ENCODE data around the gene BUD23.
"Not testable (repeated sequence)": the region's sequence is repeated elsewhere in the genome, so short reads cannot be mapped to it uniquely, and the experiment has no call there.

BUD23 gene

GRCh38 chr7:73655309-73655708, 28.1 kb upstream of the BUD23 start:
- not testable (repeated sequence) for H3K4me3 Mint-ChIP-seq; H3K4me1 Mint-ChIP-seq (ENCODE audit: low read depth); H3K27ac Mint-ChIP-seq; H3K9me3 Mint-ChIP-seq; H3K36me3 Mint-ChIP-seq (ENCODE audit: low read depth)
- H3K27me3 Mint-ChIP-seq, result peaks cover 33% of the 10 kb centered on the region

GRCh38 chr7:73659983-73660382, 23.4 kb upstream of the BUD23 start:
- Mint-ChIP-seq H3K27me3 (peaks cover 28% of the 10 kb centered on the region), H3K9me3 (no peaks in the 10 kb centered on the region), H3K4me1 (ENCODE audit: low read depth) (no peaks in the 10 kb centered on the region), H3K4me3 (no peak overlapping the region), H3K36me3 (ENCODE audit: low read depth) (no peaks in the 10 kb centered on the region), H3K27ac (no peak overlapping the region)

GRCh38 chr7:73660594-73660993, 22.8 kb upstream of the BUD23 start:
- H3K9me3 Mint-ChIP-seq; H3K4me3 Mint-ChIP-seq; H3K27ac Mint-ChIP-seq; H3K36me3 Mint-ChIP-seq (ENCODE audit: low read depth); H3K4me1 Mint-ChIP-seq (ENCODE audit: low read depth): not testable (repeated sequence)
- H3K27me3 Mint-ChIP-seq, result peaks cover 28% of the 10 kb centered on the region

- Mint-ChIP-seq H3K9me3 (no peaks in the 10 kb centered on the region), H3K4me3 (no peak overlapping the region), H3K27me3 (peaks cover 36% of the 10 kb centered on the region), H3K27ac (no peak overlapping the region), H3K4me1 (ENCODE audit: low read depth) (peaks cover 5% of the 10 kb centered on the region), H3K36me3 (ENCODE audit: low read depth) (no peaks in the 10 kb centered on the region)
Observed at GRCh38 chr7:73663033-73663432, 20.4 kb upstream of the BUD23 start.

GRCh38 chr7:73667344-73668102, 15.9 kb upstream of the BUD23 start, which contains the start of gene VPS37D:
Gene VPS37D, plus strand, starts transcription at chr7:73667831. Its CDS starts 128 bp downstream, at chr7:73667959.
- Mint-ChIP-seq H3K36me3 (ENCODE audit: low read depth) (no peaks in the 10 kb centered on the region), H3K9me3 (no peaks in the 10 kb centered on the region), H3K4me3 (peak within 1 kb of the TSS; percentile 60), H3K27ac (no peak within 1 kb of the TSS), H3K27me3 (peaks cover 38% of the 10 kb centered on the region), H3K4me1 (ENCODE audit: low read depth) (peaks cover 10% of the 10 kb centered on the region)

GRCh38 chr7:73668103-73668885, 15.1 kb upstream of the BUD23 start:
- H3K4me3 Mint-ChIP-seq, result peak overlapping the region; percentile 51
- H3K4me1 Mint-ChIP-seq (ENCODE audit: low read depth), result peaks cover 10% of the 10 kb centered on the region
- H3K9me3 Mint-ChIP-seq, result no peaks in the 10 kb centered on the region
- peaks cover 31% of the 10 kb centered on the region for H3K27me3 Mint-ChIP-seq
- H3K36me3 Mint-ChIP-seq (ENCODE audit: low read depth), result no peaks in the 10 kb centered on the region
- H3K27ac Mint-ChIP-seq, result no peak overlapping the region

GRCh38 chr7:73668886-73669230, 14.5 kb upstream of the BUD23 start:
- H3K4me3 Mint-ChIP-seq, result peak overlapping the region; percentile 51

GRCh38 chr7:73669288-73669701, 14.1 kb upstream of the BUD23 start:
- Mint-ChIP-seq H3K36me3 (ENCODE audit: low read depth) (no peaks in the 10 kb centered on the region), H3K9me3 (no peaks in the 10 kb centered on the region)

More at GRCh38 chr7:73668886-73669230, 14.5 kb upstream of the BUD23 start:
- no peaks in the 10 kb centered on the region for H3K36me3 Mint-ChIP-seq (ENCODE audit: low read depth)
- H3K27me3 Mint-ChIP-seq, result peaks cover 28% of the 10 kb centered on the region
- H3K9me3 Mint-ChIP-seq, result no peaks in the 10 kb centered on the region
- H3K4me1 Mint-ChIP-seq (ENCODE audit: low read depth), result peaks cover 10% of the 10 kb centered on the region
- no peak overlapping the region for H3K27ac Mint-ChIP-seq

GRCh38 chr7:73669858-73670385, 13.5 kb upstream of the BUD23 start:
- H3K36me3 Mint-ChIP-seq (ENCODE audit: low read depth), result no peaks in the 10 kb centered on the region
- H3K4me3 Mint-ChIP-seq, result no peak overlapping the region
- H3K27me3 Mint-ChIP-seq, result peaks cover 20% of the 10 kb centered on the region
- H3K27ac Mint-ChIP-seq, result no peak overlapping the region
- H3K4me1 Mint-ChIP-seq (ENCODE audit: low read depth), result peaks cover 10% of the 10 kb centered on the region
- H3K9me3 Mint-ChIP-seq, result no peaks in the 10 kb centered on the region

More at GRCh38 chr7:73669288-73669701, 14.1 kb upstream of the BUD23 start:
- Mint-ChIP-seq H3K27me3 (peaks cover 24% of the 10 kb centered on the region), H3K4me3 (no peak overlapping the region), H3K27ac (no peak overlapping the region), H3K4me1 (ENCODE audit: low read depth) (peaks cover 10% of the 10 kb centered on the region)

- Mint-ChIP-seq H3K27ac (no peak overlapping the region), H3K27me3 (peaks cover 9% of the 10 kb centered on the region), H3K36me3 (ENCODE audit: low read depth) (no peaks in the 10 kb centered on the region), H3K4me1 (ENCODE audit: low read depth) (peaks cover 4% of the 10 kb centered on the region), H3K9me3 (no peaks in the 10 kb centered on the region), H3K4me3 (no peak overlapping the region)
Observed at GRCh38 chr7:73671322-73671661, 12.1 kb upstream of the BUD23 start.

- Mint-ChIP-seq H3K36me3 (ENCODE audit: low read depth) (no peaks in the 10 kb centered on the region), H3K4me1 (ENCODE audit: low read depth) (peaks cover 4% of the 10 kb centered on the region), H3K4me3 (no peak overlapping the region), H3K27me3 (peaks cover 6% of the 10 kb centered on the region), H3K9me3 (no peaks in the 10 kb centered on the region), H3K27ac (no peak overlapping the region)
Observed at GRCh38 chr7:73671857-73672445, 11.4 kb upstream of the BUD23 start.

- Mint-ChIP-seq H3K36me3 (ENCODE audit: low read depth) (peaks cover 16% of the 10 kb centered on the region), H3K4me3 (no peak overlapping the region), H3K9me3 (no peaks in the 10 kb centered on the region), H3K27me3 (no peaks in the 10 kb centered on the region), H3K27ac (no peak overlapping the region), H3K4me1 (ENCODE audit: low read depth) (peaks cover 7% of the 10 kb centered on the region)
Observed at GRCh38 chr7:73674468-73675124, 8.8 kb upstream of the BUD23 start.

GRCh38 chr7:73676062-73676461, 7.3 kb upstream of the BUD23 start:
- not testable (repeated sequence) for H3K9me3 Mint-ChIP-seq, H3K27ac Mint-ChIP-seq, H3K27me3 Mint-ChIP-seq, H3K4me3 Mint-ChIP-seq
- Mint-ChIP-seq H3K36me3 (ENCODE audit: low read depth) (peaks cover 18% of the 10 kb centered on the region), H3K4me1 (ENCODE audit: low read depth) (peaks cover 21% of the 10 kb centered on the region)

GRCh38 chr7:73678862-73679261, 4.5 kb upstream of the BUD23 start:
- Mint-ChIP-seq H3K36me3 (ENCODE audit: low read depth) (peaks cover 20% of the 10 kb centered on the region), H3K4me3 (no peak overlapping the region), H3K27ac (no peak overlapping the region), H3K4me1 (ENCODE audit: low read depth) (peaks cover 38% of the 10 kb centered on the region), H3K9me3 (no peaks in the 10 kb centered on the region), H3K27me3 (no peaks in the 10 kb centered on the region)

GRCh38 chr7:73679709-73680108, 3.7 kb upstream of the BUD23 start:
- H3K9me3 Mint-ChIP-seq, result no peaks in the 10 kb centered on the region
- no peak overlapping the region for H3K27ac Mint-ChIP-seq
- H3K4me1 Mint-ChIP-seq (ENCODE audit: low read depth), result peaks cover 40% of the 10 kb centered on the region
- H3K27me3 Mint-ChIP-seq, result no peaks in the 10 kb centered on the region
- peaks cover 20% of the 10 kb centered on the region for H3K36me3 Mint-ChIP-seq (ENCODE audit: low read depth)
- H3K4me3 Mint-ChIP-seq, result no peak overlapping the region

Measured in stimulated activated naive CD8-positive, alpha-beta T cell treated with anti-CD3 and anti-CD28 coated beads, Interleukin-15, Interleukin-2, amounts not matched to agents 100 ng/mL and 50 ng/mL, for 24 hours (primary cell).